Kidney (tissue), 14 donors: ENCODE measurements around the gene TMEM134. TPM values are rescaled to one million over a fixed set of nuclear protein-coding genes. Genes with fewer than 3 reads are reported as not detected.

Experiments used
- DNase-seq, 5 donors: peaks; one replicate each; pipeline ENCODE4 v3.0.0-alpha.2; 2013 to 2020
- FAIRE-seq: peaks from 2 replicates; lab custom pipeline; 2012; peaks lifted over from hg19 to GRCh38; lab: Jason Lieb, UNC
- H3K27ac ChIP-seq, 2 donors: one replicate each; pipeline ENCODE4 v1.7.0; 2013; ENCODE audit warnings: low read depth in 2 of 2, low read length in 2 of 2, inconsistent platforms in 1 of 2
- H3K27me3 ChIP-seq: one replicate; pipeline ENCODE4 v1.7.1; 2013; ENCODE audit warnings: low read length, inconsistent platforms; ENCODE audit not compliant: control insufficient read depth, insufficient read depth
- H3K36me3 ChIP-seq, 3 donors: one replicate each; pipeline versions ENCODE4 v1.7.0 to v1.7.1; 2013; ENCODE audit warnings: low read length in 3 of 3, control low read depth in 1 of 3, inconsistent platforms in 1 of 3; ENCODE audit not compliant: insufficient read depth in 3 of 3, control insufficient read depth in 2 of 3
- H3K4me1 ChIP-seq, 3 donors: one replicate each; pipeline versions ENCODE4 v1.7.0 to v1.7.1; 2013; ENCODE audit warnings: low read length in 3 of 3, inconsistent platforms in 1 of 3, low read depth in 1 of 3; ENCODE audit not compliant: control insufficient read depth in 2 of 3, insufficient read depth in 2 of 3
- H3K4me3 ChIP-seq, 3 donors: one replicate each; pipeline versions ENCODE4 v1.7.0 to v1.8.1; 2013; ENCODE audit warnings: low read length in 3 of 3, control low read depth in 1 of 3, inconsistent platforms in 1 of 3
- H3K9ac ChIP-seq, 3 donors: one replicate each; pipeline versions ENCODE4 v1.7.0 to v1.7.1; 2013; ENCODE audit warnings: low read length in 3 of 3, control low read depth in 1 of 3, inconsistent platforms in 1 of 3
- H3K9me3 ChIP-seq, 3 donors: one replicate each; pipeline versions ENCODE4 v1.7.0 to v1.7.1; 2013; ENCODE audit warnings: low read length in 3 of 3, control low read depth in 1 of 3, inconsistent platforms in 1 of 3; ENCODE audit not compliant: control insufficient read depth in 2 of 3, insufficient read depth in 1 of 3
- intact Hi-C: fragments of 100-400 bp; cut with DNase I; formaldehyde crosslinking; loops from one replicate; pipeline ENCODE4 v1.11.1; 2022
- polyA plus RNA-seq: library from polyadenylated mRNA; stranded (reverse); fragments of 350-450 nt; fragmentation: Illumina TruSeq; extraction: RNeasy Lipid Tissue Mini Kit (QIAGEN cat#74804); gene quantifications from one replicate; pipeline ENCODE4 v1.2.3, GENCODE V29; 2014; ENCODE audit warnings: low read depth, low replicate concordance; ENCODE audit not compliant: insufficient read depth
- total RNA-seq: library from RNA; stranded (reverse); fragmentation: NEBNext Ultra II Directional; extraction: Animal tissue kit (Norgen Biotek cat#: 25700); gene quantifications from one replicate; pipeline ENCODE4 v1.2.1, GENCODE V29; 2021
- TF ChIP-seq, protein P1 (sequence below): IDR thresholded peaks from 3 replicates; pipeline ENCODE4 v1.5.1; 2012; ENCODE audit warnings: mild to moderate bottlenecking, moderate library complexity, borderline replicate concordance; ENCODE audit not compliant: insufficient read depth; ENCODE audit errors: extremely low read depth
- donor health status: control.
- donor health status: control.
- donor health status: control.
- donor health status: control.
- donor health status: control.
- donor health status: DM: yes; HTN: yes; CAD: no.
- donor health status: Normal renal cell carcinoma (clear cell type).

TMEM134 gene
- total and polyA plus RNA-seq, 2 donors from 2014 or later: 65.5 to 127 TPM

DNA sequence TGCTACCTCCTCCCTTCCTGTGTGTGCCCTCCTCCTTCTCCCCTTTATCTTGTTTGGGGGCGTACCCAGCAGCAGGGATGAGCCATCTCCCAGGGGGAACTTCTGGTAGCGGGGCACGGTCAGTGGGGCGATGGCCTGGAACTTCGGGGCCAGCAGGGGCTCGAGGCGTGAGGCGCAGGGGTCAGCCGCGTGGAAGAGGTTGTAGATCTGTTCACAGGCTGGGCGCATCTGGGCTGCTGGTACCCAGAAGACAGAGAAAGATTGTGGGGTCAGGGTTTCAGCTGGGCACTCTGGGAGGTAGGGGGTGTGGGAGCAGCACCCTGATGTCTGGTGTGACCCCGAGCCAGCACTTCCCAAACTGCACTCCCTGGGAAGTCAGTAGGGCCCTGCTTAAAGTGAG, 27.1 kb upstream of the TMEM134 start:
- TF ChIP-seq, protein P1, sequence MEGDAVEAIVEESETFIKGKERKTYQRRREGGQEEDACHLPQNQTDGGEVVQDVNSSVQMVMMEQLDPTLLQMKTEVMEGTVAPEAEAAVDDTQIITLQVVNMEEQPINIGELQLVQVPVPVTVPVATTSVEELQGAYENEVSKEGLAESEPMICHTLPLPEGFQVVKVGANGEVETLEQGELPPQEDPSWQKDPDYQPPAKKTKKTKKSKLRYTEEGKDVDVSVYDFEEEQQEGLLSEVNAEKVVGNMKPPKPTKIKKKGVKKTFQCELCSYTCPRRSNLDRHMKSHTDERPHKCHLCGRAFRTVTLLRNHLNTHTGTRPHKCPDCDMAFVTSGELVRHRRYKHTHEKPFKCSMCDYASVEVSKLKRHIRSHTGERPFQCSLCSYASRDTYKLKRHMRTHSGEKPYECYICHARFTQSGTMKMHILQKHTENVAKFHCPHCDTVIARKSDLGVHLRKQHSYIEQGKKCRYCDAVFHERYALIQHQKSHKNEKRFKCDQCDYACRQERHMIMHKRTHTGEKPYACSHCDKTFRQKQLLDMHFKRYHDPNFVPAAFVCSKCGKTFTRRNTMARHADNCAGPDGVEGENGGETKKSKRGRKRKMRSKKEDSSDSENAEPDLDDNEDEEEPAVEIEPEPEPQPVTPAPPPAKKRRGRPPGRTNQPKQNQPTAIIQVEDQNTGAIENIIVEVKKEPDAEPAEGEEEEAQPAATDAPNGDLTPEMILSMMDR: no peak
- intact Hi-C loops: no loop called here
- FAIRE-seq: no peak
- no peak for DNase-seq
- peaks cover 0 to 9% (median 6%) of the 10 kb centered on the region in 3 donors for H3K36me3 ChIP-seq
- no peak overlapping the region for H3K27ac ChIP-seq
- H3K4me3 ChIP-seq: no peak overlapping the region
- H3K9ac ChIP-seq: no peak overlapping the region
- no peaks in the 10 kb centered on the region for H3K4me1 ChIP-seq
- H3K9me3 ChIP-seq: no peaks in the 10 kb centered on the region
- H3K27me3 ChIP-seq: no peaks in the 10 kb centered on the region

DNA sequence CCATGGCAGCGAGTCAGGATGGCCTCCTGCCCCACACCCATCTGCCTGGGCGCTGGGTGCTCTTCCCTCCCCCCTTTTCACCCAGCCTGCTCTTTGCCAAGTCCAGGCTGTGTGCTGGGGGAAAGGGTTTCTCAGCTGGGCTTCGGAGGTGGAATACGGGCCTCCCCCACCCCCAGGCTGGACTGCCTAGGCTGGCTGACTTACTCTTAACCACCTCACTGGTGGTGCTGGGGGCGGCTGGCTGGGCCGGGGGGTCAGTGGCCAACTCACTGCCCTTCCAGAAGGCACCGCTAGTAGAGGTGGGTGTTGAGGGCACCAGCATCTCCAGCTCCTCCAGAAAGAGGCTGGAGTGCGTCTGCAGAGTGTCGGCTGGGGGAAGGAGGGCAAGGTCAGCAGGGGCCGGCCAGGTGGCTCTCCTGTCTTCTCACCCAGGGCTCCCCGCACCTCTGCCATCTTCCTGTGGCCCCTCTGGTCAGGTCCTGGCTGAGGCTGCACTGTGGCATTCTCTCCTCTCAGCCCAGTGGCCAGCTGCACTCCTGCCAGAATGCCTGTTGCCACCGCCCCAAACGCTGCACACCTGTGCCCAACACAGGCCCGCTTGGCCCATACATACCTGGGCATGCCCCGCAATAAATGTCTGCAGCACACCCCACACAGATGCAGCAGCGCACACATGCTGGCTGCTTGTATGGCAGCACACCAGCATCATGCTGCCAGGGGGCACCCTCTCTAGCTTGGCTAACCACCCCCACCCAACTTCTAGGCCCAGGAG, 26.4 kb upstream of the TMEM134 start:
- Histone ChIP-seq H3K27ac (no peak overlapping the region), H3K36me3 (peaks cover 0 to 10% (median 6%) of the 10 kb centered on the region in 3 donors), H3K4me3 (no peak overlapping the region), H3K9me3 (no peaks in the 10 kb centered on the region), H3K9ac (no peak overlapping the region), H3K27me3 (no peaks in the 10 kb centered on the region), H3K4me1 (no peaks in the 10 kb centered on the region)
- intact Hi-C loops: no loop called here
- FAIRE-seq (no peak), DNase-seq (no peak)
- TF ChIP-seq, protein P1: no peak

DNA sequence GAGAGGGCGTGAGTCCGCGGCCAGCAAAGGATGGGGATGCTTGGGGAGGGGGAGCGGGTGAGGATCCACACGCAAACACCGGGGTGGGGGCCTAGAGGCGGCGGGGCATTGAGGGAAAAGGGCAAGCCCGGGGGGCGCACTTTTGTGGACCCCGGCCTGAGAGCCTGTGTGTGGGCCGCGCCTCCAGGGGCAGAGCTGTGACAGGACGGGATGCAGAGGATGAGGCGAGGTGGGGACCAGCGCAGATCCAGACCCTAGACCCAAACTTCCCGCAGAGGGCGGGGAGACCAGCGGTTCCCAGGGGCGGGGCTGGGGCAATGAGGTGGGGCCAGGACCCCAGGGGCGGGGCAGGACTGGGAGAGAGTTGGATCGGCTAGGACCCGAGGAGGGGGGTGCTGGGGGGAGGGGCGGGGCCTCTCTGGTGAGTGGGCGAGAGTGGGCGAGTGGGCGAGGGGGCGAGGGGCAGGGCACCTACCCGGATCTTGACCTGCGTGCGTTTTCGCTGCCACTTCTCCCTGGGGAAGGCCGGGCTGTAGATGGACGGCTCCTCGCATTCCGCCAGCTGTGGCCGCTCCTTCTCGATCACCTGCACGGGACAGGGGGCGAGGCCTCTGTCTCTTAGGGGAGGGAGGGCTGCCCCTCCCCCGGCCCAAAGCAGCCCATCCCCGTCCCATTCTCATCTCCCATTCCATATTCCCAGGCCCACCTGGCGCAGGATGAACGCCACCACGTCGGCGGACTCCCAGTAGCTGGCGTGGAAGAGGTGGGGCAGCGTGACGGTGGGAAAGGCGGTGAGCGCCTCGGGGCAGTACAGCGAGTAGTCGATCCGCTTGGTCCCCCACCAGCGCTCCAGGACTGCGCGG, 25.6 kb upstream of the TMEM134 start:
- TF ChIP-seq, protein P1: no peak

More for the DNA sequence above, 25.6 kb upstream of the TMEM134 start:
- FAIRE-seq (no peak), DNase-seq (peak in 1 of 5 donors; percentile 70)
- H3K27me3 ChIP-seq: no peaks in the 10 kb centered on the region
- H3K4me1 ChIP-seq: no peaks in the 10 kb centered on the region
- H3K27ac ChIP-seq: no peak overlapping the region
- intact Hi-C loops: no loop called here
- H3K4me3 ChIP-seq: no peak overlapping the region
- no peaks in the 10 kb centered on the region for H3K9me3 ChIP-seq
- no peak overlapping the region for H3K9ac ChIP-seq
- H3K36me3 ChIP-seq: peaks cover 0 to 13% (median 5%) of the 10 kb centered on the region in 3 donors
